ENCODE data around the gene OR51E2. TPM values are rescaled to one million over a fixed set of nuclear protein-coding genes. Genes with fewer than 3 reads are reported as not detected.

The OR51E2 gene, protein sequence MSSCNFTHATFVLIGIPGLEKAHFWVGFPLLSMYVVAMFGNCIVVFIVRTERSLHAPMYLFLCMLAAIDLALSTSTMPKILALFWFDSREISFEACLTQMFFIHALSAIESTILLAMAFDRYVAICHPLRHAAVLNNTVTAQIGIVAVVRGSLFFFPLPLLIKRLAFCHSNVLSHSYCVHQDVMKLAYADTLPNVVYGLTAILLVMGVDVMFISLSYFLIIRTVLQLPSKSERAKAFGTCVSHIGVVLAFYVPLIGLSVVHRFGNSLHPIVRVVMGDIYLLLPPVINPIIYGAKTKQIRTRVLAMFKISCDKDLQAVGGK
- total RNA-seq, result not detected in 2 replicates

DNA sequence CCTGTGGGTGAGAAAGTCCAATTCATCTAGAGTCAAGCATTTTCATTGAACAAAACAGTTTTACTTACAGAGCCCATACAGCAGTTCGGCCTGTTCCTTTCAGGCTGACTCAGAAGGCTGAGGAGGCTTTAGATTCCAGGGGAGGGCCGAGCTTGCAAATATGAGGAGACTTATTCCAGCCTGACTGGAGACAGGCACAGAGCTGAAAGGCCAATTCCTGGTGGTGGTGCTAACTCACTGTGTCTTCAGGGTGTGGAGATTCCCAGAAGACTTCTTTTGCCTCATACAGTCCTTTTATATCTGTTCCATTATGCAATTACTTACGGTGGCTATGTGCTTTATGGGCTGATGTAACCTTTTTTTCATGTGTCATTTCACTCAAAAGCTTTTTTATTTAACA, at the start of gene OR51E2:
OR51E2 (minus strand) TSS at position 269 of the 400 bp plus-strand sequence. CDS start 15,142 bp downstream, outside the sequence.

GRCh38 chr11:4704054-4704789, 6.6 kb upstream of the OR51E2 start, which contains the start of gene MMP26:
TSS of gene MMP26 (plus strand) at chr11:4704784.

DNA sequence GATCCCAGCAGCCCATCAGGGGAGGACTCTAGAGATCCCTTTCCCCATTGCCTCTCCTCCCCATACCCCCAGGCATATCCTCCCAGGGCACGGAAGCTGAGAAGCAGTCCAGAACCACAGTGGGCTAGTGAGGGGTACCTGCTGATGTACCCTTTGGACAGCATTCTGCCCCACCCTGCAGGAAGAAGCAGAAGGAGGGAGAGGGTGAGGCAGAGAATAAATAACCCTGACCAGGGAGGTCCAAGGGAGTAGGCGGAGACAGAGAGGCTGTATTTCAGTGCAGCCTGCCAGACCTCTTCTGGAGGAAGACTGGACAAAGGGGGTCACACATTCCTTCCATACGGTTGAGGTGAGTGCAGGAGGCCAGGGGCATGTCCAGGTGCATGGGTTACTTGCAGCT, 54.0 kb downstream of the OR51E2 start, which contains the start of gene OR51E1:
OR51E1 (plus strand) TSS at position 301 of the 400 bp plus-strand sequence. CDS start 8,545 bp downstream, outside the sequence.

GRCh38 chr11:4636962-4637661, 60.5 kb downstream of the OR51E2 start, which contains the start of gene OR51D1:
TSS of gene OR51D1 (plus strand) at chr11:4637477. CDS start at chr11:4639791, 2,314 bp downstream.

Other genes with a start within 250 kb of the OR51E2 start
- not detected in 2 replicates for gene OR52K2, start 248.6 kb downstream of the OR51E2 start, total RNA-seq
- gene OR52K1, start 215.2 kb downstream of the OR51E2 start, total RNA-seq, result not detected in 2 replicates
- not detected in 2 replicates for gene OR52M1, start 152.7 kb downstream of the OR51E2 start, total RNA-seq
- not detected in 2 replicates for gene OR52I2, start 116.1 kb downstream of the OR51E2 start, total RNA-seq
- gene OR52I1, start 103.8 kb downstream of the OR51E2 start, total RNA-seq, result not detected in 2 replicates
- gene TRIM68, start 89.6 kb downstream of the OR51E2 start, total RNA-seq, result 7.8 and 8.7 TPM in 2 replicates
- gene OR51D1, start 60.4 kb downstream of the OR51E2 start, total RNA-seq, result not detected in 2 replicates
- not detected in 2 replicates for gene OR51E1, start 53.9 kb downstream of the OR51E2 start, total RNA-seq
- gene MMP26, start 6.9 kb upstream of the OR51E2 start, total RNA-seq, result not detected in 2 replicates
- gene OR51F1, start 72.1 kb upstream of the OR51E2 start, total RNA-seq, result not detected in 2 replicates
- gene OR52R1, start 106.5 kb upstream of the OR51E2 start, total RNA-seq, result not detected in 2 replicates
- gene OR51F2, start 123.5 kb upstream of the OR51E2 start, total RNA-seq, result not detected in 2 replicates
- gene OR51S1, start 151.4 kb upstream of the OR51E2 start, total RNA-seq, result not detected in 2 replicates
- not detected in 2 replicates for gene OR51T1, start 184.0 kb upstream of the OR51E2 start, total RNA-seq
- not detected in 2 replicates for gene OR51A7, start 205.9 kb upstream of the OR51E2 start, total RNA-seq
- gene OR51G2, start 221.5 kb upstream of the OR51E2 start, total RNA-seq, result not detected in 2 replicates
- not detected in 2 replicates for gene OR51G1, start 226.5 kb upstream of the OR51E2 start, total RNA-seq
- gene OR51A4, start 249.8 kb upstream of the OR51E2 start, total RNA-seq, result not detected in 2 replicates